ENCODE results near the gene LIN7B.

Gene LIN7B

GRCh38 chr19:49118565-49119410, 4.6 kb downstream of the LIN7B start, which contains the start of gene C19orf73 (continued):
- TF ChIP-seq ZNF354C (tag by site-specific recombination; IDR thresholded peaks at IDR 0.05; ENCODE audit: borderline replicate concordance, low read depth) (no peak), TRIM28 (IDR thresholded peaks at IDR 0.05; ENCODE audit: borderline replicate concordance, low read length) (no peak), ZNF155 (tag by site-specific recombination; IDR thresholded peaks at IDR 0.05) (no peak), ZNF830 (tag by site-specific recombination; IDR thresholded peaks at IDR 0.05; ENCODE audit: low read depth) (no peak), ZNF391 (tag by site-specific recombination; IDR thresholded peaks at IDR 0.05; ENCODE audit: borderline replicate concordance, low read depth) (peak; percentile 90; the same call in 1 of the 2 replicates), KLF16 (tag by site-specific recombination; IDR thresholded peaks at IDR 0.05) (peak; percentile 99), KLF9 (tag by site-specific recombination; IDR thresholded peaks at IDR 0.05; ENCODE audit: low read depth) (peak; percentile 92), ZNF639 (tag by site-specific recombination; IDR thresholded peaks at IDR 0.05) (no peak)

GRCh38 chr19:49119411-49120324, 5.5 kb downstream of the LIN7B start, which contains the start of gene PPFIA3:
Gene PPFIA3 (plus strand): TSS chr19:49119544. CDS start chr19:49127874, 8,330 bp downstream.
- peaks cover 8% of the 10 kb centered on the region for H3K4me1 ChIP-seq (ENCODE audit: control insufficient read depth, insufficient read depth, low read length)
- ChIA-PET POLR2A (interaction anchor here (0.8 to 1.6 kb wide), 6 partner anchors 8 to 126 kb away, joined by 3 to 8 read pairs (median 4); partner anchors contain the start of gene RUVBL2), CTCF (interaction anchor here (0.7 to 2.4 kb wide), 3 partner anchors 22 to 181 kb away, joined by 6 to 14 read pairs (median 10); no protein-coding TSS in a partner anchor)
- H3K9me3 ChIP-seq (ENCODE audit: control insufficient read depth, insufficient read depth, low read depth, low read length): no peaks in the 10 kb centered on the region
- H3K36me3 ChIP-seq (ENCODE audit: control insufficient read depth in 2 of 2, insufficient read depth in 1 of 2, low read length in 2 of 2): peaks cover 0 to 9% of the 10 kb centered on the region in 2 experiments; a peak in 2 of 3 replicates
- peak within 1 kb of the TSS; percentile 82; the same call in 1 of the 2 replicates for H3K27ac ChIP-seq (ENCODE audit: extremely low read depth, low read depth, low read length)
- H3K4me3 ChIP-seq (ENCODE audit: low read depth, low read length): peak within 1 kb of the TSS; percentile 54
- TF ChIP-seq REST (tag by site-specific recombination; IDR thresholded peaks at IDR 0.05) (peak; percentile 95), ZNF777 (tag by site-specific recombination; IDR thresholded peaks at IDR 0.05; ENCODE audit: borderline replicate concordance) (peak; percentile 56; the same call in 1 of the 2 replicates), REPIN1 (tag by site-specific recombination; IDR thresholded peaks at IDR 0.05; ENCODE audit: low read depth) (no peak), ZNF521 (tag by site-specific recombination; IDR thresholded peaks at IDR 0.05) (no peak), ZNF510 (tag by site-specific recombination; IDR thresholded peaks at IDR 0.05; ENCODE audit: insufficient replicate concordance) (no peak), ZBTB10 (tag by site-specific recombination; IDR thresholded peaks at IDR 0.05) (peak; percentile 57; the same call in 1 of the 2 replicates), ZBTB26 (tag by site-specific recombination; optimal IDR thresholded peaks at IDR 0.05) (peak; percentile 44), OVOL3 (tag by site-specific recombination; IDR thresholded peaks at IDR 0.05) (no peak), ZBTB8A (tag by site-specific recombination; IDR thresholded peaks at IDR 0.05) (peak; percentile 33; the same call in 1 of the 2 replicates), ZBTB20 (tag by site-specific recombination; IDR thresholded peaks at IDR 0.05) (peak; percentile 82), ZNF146 (tag by site-specific recombination; IDR thresholded peaks at IDR 0.05) (no peak), ZFP69B (tag by site-specific recombination; IDR thresholded peaks at IDR 0.05) (peak; percentile 2), FEZF1 (tag by site-specific recombination; IDR thresholded peaks at IDR 0.05) (no peak), ZBTB6 (tag by site-specific recombination; IDR thresholded peaks at IDR 0.05) (peak; percentile 85), GLIS1 (tag by site-specific recombination; IDR thresholded peaks at IDR 0.05) (peak; percentile 34; the same call in 1 of the 2 replicates)

Measured in HEK293 (cell line).